GM12878 (cell line): ENCODE results near the gene CHST5. TPM values are rescaled to one million over a fixed set of nuclear protein-coding genes. Genes with fewer than 3 reads are reported as not detected.
A peak's percentile ranks its signal among the peaks of the same experiment; 100 is the strongest.

Experiments used
- BRCA1 ChIP-seq: IDR thresholded peaks from 2 replicates; pipeline ENCODE4 v1.6.1; 2011; ENCODE audit warnings: low read depth, low read length, improper control_type of control experiment
- CREM ChIP-seq: IDR thresholded peaks from 2 replicates; pipeline ENCODE4 v1.6.1; 2014; ENCODE audit warnings: antibody characterized with exemption, low read depth
- ESRRA ChIP-seq: IDR thresholded peaks from 2 replicates; pipeline ENCODE4 v1.6.1; 2012; ENCODE audit warnings: mild to moderate bottlenecking, low read length, improper control_type of control experiment
- HDAC2 ChIP-seq: fragments of 200-600 bp; sonication (generic); IDR thresholded peaks from 2 replicates; pipeline ENCODE4 v1.6.1; 2017
- NBN ChIP-seq: fragments of 450-650 bp; IDR thresholded peaks from 2 replicates; pipeline ENCODE4 v1.6.1; 2016
- POLR2AphosphoS5 ChIP-seq: IDR thresholded peaks from 2 replicates; pipeline ENCODE4 v1.6.1; 2011; ENCODE audit warnings: mild to moderate bottlenecking, low read length, inconsistent platforms
- SIX5 ChIP-seq: IDR thresholded peaks from 2 replicates; pipeline ENCODE4 v1.6.1; 2011; ENCODE audit warnings: mild to moderate bottlenecking, low read depth, low read length, moderate library complexity; ENCODE audit not compliant: severe bottlenecking
- SMARCA5 ChIP-seq: fragments of 450-650 bp; IDR thresholded peaks from 2 replicates; pipeline ENCODE4 v1.6.1; 2017; ENCODE audit warnings: mild to moderate bottlenecking
- SREBF2 ChIP-seq: IDR thresholded peaks from 2 replicates; pipeline ENCODE4 v1.6.1; 2012; ENCODE audit warnings: mild to moderate bottlenecking, low read length
- SUZ12 ChIP-seq: fragments of 200-600 bp; sonication (generic); IDR thresholded peaks from one replicate; pipeline ENCODE4 v1.6.1; 2018; ENCODE audit warnings: antibody characterized with exemption, mild to moderate bottlenecking; ENCODE audit not compliant: unreplicated experiment
- TAF1 ChIP-seq: IDR thresholded peaks from 2 replicates; pipeline ENCODE4 v1.6.1; 2011; ENCODE audit warnings: mild to moderate bottlenecking, low read depth, low read length, borderline replicate concordance
- TBL1XR1 ChIP-seq: IDR thresholded peaks from 2 replicates; pipeline ENCODE4 v1.6.1; 2012; ENCODE audit warnings: low read depth, low read length, improper control_type of control experiment
- TCF12 ChIP-seq: IDR thresholded peaks from 2 replicates; pipeline ENCODE4 v1.6.1; 2011; ENCODE audit warnings: low read depth, mild to moderate bottlenecking, low read length
- TCF7 ChIP-seq: IDR thresholded peaks from 2 replicates; pipeline ENCODE4 v1.6.1; 2014; ENCODE audit warnings: antibody characterized with exemption, borderline replicate concordance
- WRNIP1 ChIP-seq: IDR thresholded peaks from 2 replicates; pipeline ENCODE4 v1.6.1; 2011; ENCODE audit warnings: low read depth, low read length, improper control_type of control experiment, borderline replicate concordance
- polyA plus RNA-seq, 11 experiments: library from polyadenylated mRNA; depleted of rRNA in 4 of 11; unstranded in 6 of 11; stranded (reverse) in 5 of 11; fragments of >200 nt; fragmentation: Nextera tagmentation in 4 of 11; fragmentation: Illumina TruSeq in 1 of 11; extraction: Ambion mirVana in 4 of 11; extraction: Trizol in 1 of 11; gene quantifications; 1 replicate in 1 of 11; 2 replicates in 10 of 11; pipeline versions ENCODE4 v1.2.1 to v1.2.3, GENCODE V29; 2011 to 2016; ENCODE audit warnings: inconsistent platforms in 2 of 11, missing spikeins in 2 of 11, low read depth in 1 of 11
- total RNA-seq, 4 experiments: library from RNA; depleted of rRNA in 3 of 4; stranded (reverse); fragments of >200 nt in 3 of 4; fragmentation: Illumina TruSeq in 1 of 4; extraction: Trizol in 1 of 4; gene quantifications; 2 replicates each; pipeline versions ENCODE4 v1.2.1 to v1.2.3, GENCODE V29; 2013 to 2021
- TF ChIP-seq, protein P1 (sequence below), 3 experiments: IDR thresholded peaks in 2 of 3; conservative IDR thresholded peaks in 1 of 3; 2 replicates each; pipeline ENCODE4 v1.5.1; 2011; ENCODE audit warnings: low read depth in 3 of 3, low read length in 3 of 3, mild to moderate bottlenecking in 3 of 3, control low read depth in 2 of 3, moderate library complexity in 2 of 3, inconsistent platforms in 1 of 3, mixed read lengths in 1 of 3; ENCODE audit not compliant: control insufficient read depth in 2 of 3, insufficient read depth in 1 of 3; ENCODE audit errors: extremely low read depth in 1 of 3
- TF ChIP-seq, protein P2 (sequence below): fragments of 450-650 bp; IDR thresholded peaks from 2 replicates; pipeline ENCODE4 v1.6.1; 2018; ENCODE audit warnings: borderline replicate concordance, mild to moderate bottlenecking; ENCODE audit not compliant: partially characterized antibody
- TF ChIP-seq, protein P3 (sequence below): IDR thresholded peaks from 2 replicates; pipeline ENCODE4 v1.6.1; 2011; ENCODE audit warnings: mild to moderate bottlenecking, low read depth, low read length, moderate library complexity; ENCODE audit not compliant: insufficient replicate concordance
- TF ChIP-seq, protein P4 (sequence below): fragments of 450-650 bp; formaldehyde crosslinking; IDR thresholded peaks from 2 replicates; pipeline ENCODE4 v1.4.0; 2020; ENCODE audit warnings: mild to moderate bottlenecking, moderate library complexity
- TF ChIP-seq, protein P5 (sequence below): IDR thresholded peaks from 2 replicates; pipeline ENCODE4 v1.6.1; 2011; ENCODE audit warnings: borderline replicate concordance, low read depth, mild to moderate bottlenecking, moderate library complexity, low read length; ENCODE audit not compliant: insufficient read depth, poor library complexity, severe bottlenecking

Gene CHST5
- total and polyA plus RNA-seq, 10 of the 15 experiments (the other 5 are each of a cell fraction or from before 2014, with no cell fraction given) = 0.04 to 0.43 (median 0.14) TPM; not detected in 6

DNA sequence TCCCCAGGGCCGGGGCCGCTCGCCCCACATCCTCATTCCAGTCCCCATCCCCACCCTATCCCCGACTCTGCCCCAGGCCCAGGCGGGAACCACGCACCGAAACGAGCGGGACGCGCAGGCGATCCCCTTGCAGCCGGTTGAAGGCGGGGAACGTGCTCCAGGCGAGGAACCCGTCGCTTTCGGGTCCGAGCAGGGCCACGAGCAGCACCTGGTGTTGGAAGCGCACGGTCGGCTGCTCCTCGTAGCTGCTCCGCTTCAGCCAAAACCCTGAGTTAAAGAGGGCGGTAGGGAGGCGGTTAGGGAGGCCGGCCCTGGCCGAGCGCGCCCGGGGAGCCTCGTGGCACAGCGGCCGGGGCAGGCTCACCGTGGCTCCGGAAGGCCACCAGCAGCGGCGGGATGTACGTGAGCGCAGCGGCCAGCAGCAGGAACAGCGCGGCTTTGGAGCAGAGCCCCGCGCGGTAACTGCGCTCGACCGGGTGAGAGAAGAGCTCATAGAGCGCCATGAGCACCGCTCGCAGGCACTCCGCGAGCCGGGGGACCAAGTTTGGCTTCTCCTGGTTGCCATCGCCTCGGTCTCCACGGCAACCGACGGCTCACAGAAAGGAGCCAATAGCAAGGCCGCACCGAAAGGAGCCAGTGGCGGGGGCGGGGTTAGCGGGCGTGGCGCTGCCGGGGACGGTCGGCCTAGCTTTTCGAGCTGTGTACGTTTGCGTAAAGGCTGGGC lies 20.0 kb upstream of the CHST5 start, which contains the start of gene TMEM231 (continued):
- TF ChIP-seq, protein P1, sequence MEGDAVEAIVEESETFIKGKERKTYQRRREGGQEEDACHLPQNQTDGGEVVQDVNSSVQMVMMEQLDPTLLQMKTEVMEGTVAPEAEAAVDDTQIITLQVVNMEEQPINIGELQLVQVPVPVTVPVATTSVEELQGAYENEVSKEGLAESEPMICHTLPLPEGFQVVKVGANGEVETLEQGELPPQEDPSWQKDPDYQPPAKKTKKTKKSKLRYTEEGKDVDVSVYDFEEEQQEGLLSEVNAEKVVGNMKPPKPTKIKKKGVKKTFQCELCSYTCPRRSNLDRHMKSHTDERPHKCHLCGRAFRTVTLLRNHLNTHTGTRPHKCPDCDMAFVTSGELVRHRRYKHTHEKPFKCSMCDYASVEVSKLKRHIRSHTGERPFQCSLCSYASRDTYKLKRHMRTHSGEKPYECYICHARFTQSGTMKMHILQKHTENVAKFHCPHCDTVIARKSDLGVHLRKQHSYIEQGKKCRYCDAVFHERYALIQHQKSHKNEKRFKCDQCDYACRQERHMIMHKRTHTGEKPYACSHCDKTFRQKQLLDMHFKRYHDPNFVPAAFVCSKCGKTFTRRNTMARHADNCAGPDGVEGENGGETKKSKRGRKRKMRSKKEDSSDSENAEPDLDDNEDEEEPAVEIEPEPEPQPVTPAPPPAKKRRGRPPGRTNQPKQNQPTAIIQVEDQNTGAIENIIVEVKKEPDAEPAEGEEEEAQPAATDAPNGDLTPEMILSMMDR (IDR thresholded peaks at IDR 0.05 in 2 of 3, conservative IDR thresholded peaks at IDR 0.05 in 1 of 3; ENCODE audit: control insufficient read depth in 2 of 3, extremely low read depth in 1 of 3, insufficient read depth in 1 of 3, low read depth in 3 of 3, low read length in 3 of 3) = no peak
- TF ChIP-seq HDAC2 = no peak
- no peak; the same call in 1 of the 2 replicates for TF ChIP-seq TAF1
- TF ChIP-seq, protein P2, sequence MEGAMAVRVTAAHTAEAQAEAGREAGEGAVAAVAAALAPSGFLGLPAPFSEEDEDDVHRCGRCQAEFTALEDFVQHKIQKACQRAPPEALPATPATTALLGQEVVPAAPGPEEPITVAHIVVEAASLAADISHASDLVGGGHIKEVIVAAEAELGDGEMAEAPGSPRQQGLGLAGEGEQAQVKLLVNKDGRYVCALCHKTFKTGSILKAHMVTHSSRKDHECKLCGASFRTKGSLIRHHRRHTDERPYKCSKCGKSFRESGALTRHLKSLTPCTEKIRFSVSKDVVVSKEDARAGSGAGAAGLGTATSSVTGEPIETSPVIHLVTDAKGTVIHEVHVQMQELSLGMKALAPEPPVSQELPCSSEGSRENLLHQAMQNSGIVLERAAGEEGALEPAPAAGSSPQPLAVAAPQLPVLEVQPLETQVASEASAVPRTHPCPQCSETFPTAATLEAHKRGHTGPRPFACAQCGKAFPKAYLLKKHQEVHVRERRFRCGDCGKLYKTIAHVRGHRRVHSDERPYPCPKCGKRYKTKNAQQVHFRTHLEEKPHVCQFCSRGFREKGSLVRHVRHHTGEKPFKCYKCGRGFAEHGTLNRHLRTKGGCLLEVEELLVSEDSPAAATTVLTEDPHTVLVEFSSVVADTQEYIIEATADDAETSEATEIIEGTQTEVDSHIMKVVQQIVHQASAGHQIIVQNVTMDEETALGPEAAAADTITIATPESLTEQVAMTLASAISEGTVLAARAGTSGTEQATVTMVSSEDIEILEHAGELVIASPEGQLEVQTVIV = no peak
- no peak for TF ChIP-seq SUZ12
- TF ChIP-seq POLR2AphosphoS5 = no peak
- TF ChIP-seq, protein P3, sequence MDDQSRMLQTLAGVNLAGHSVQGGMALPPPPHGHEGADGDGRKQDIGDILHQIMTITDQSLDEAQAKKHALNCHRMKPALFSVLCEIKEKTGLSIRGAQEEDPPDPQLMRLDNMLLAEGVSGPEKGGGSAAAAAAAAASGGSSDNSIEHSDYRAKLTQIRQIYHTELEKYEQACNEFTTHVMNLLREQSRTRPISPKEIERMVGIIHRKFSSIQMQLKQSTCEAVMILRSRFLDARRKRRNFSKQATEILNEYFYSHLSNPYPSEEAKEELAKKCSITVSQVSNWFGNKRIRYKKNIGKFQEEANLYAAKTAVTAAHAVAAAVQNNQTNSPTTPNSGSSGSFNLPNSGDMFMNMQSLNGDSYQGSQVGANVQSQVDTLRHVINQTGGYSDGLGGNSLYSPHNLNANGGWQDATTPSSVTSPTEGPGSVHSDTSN = no peak
- TF ChIP-seq, protein P4, sequence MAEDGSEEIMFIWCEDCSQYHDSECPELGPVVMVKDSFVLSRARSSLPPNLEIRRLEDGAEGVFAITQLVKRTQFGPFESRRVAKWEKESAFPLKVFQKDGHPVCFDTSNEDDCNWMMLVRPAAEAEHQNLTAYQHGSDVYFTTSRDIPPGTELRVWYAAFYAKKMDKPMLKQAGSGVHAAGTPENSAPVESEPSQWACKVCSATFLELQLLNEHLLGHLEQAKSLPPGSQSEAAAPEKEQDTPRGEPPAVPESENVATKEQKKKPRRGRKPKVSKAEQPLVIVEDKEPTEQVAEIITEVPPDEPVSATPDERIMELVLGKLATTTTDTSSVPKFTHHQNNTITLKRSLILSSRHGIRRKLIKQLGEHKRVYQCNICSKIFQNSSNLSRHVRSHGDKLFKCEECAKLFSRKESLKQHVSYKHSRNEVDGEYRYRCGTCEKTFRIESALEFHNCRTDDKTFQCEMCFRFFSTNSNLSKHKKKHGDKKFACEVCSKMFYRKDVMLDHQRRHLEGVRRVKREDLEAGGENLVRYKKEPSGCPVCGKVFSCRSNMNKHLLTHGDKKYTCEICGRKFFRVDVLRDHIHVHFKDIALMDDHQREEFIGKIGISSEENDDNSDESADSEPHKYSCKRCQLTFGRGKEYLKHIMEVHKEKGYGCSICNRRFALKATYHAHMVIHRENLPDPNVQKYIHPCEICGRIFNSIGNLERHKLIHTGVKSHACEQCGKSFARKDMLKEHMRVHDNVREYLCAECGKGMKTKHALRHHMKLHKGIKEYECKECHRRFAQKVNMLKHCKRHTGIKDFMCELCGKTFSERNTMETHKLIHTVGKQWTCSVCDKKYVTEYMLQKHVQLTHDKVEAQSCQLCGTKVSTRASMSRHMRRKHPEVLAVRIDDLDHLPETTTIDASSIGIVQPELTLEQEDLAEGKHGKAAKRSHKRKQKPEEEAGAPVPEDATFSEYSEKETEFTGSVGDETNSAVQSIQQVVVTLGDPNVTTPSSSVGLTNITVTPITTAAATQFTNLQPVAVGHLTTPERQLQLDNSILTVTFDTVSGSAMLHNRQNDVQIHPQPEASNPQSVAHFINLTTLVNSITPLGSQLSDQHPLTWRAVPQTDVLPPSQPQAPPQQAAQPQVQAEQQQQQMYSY (CRISPR knock-in tag) = no peak
- no peak for TF ChIP-seq BRCA1
- peak; percentile 34; the same call in 1 of the 2 replicates for TF ChIP-seq CREM
- TF ChIP-seq NBN = no peak
- TF ChIP-seq TCF7 = no peak
- no peak for TF ChIP-seq TBL1XR1
- TF ChIP-seq ESRRA = no peak
- no peak for TF ChIP-seq TCF12
- no peak for TF ChIP-seq SIX5
- no peak for TF ChIP-seq SMARCA5
- TF ChIP-seq, protein P5, sequence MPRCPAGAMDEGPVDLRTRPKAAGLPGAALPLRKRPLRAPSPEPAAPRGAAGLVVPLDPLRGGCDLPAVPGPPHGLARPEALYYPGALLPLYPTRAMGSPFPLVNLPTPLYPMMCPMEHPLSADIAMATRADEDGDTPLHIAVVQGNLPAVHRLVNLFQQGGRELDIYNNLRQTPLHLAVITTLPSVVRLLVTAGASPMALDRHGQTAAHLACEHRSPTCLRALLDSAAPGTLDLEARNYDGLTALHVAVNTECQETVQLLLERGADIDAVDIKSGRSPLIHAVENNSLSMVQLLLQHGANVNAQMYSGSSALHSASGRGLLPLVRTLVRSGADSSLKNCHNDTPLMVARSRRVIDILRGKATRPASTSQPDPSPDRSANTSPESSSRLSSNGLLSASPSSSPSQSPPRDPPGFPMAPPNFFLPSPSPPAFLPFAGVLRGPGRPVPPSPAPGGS = no peak
- TF ChIP-seq SREBF2 = no peak
- TF ChIP-seq WRNIP1 = no peak
